A549 (cell line): ENCODE results near the gene FAM120A. TPM values are rescaled to one million over a fixed set of nuclear protein-coding genes. Genes with fewer than 3 reads are reported as not detected.
A peak's percentile ranks its signal among the peaks of the same experiment; 100 is the strongest.

ENCODE experiments used
- ATAC-seq, 2 experiments: fragments of 200-7000 bp in 1 of 2; fragments of >200 bp in 1 of 2; cut with Nextera tagmentation in 1 of 2; cut with Tn5 transposase in 1 of 2; 3 replicates each; pipeline versions ENCODE4 v1.8.0 to v1.9.1; 2018 to 2020; ENCODE audit warnings: mild to moderate bottlenecking in 1 of 2, moderate library complexity in 1 of 2
- CTCF ChIA-PET: fragments of 300-600 bp; sonication (Branson Sonifier 250); formaldehyde crosslinking; extraction: SDS; loops from one replicate; lab custom pipeline; 2021; ENCODE audit warnings: antibody characterized with exemption, inconsistent platforms; lab: Yijun Ruan, JAX
- POLR2A ChIA-PET: fragments of 350-600 bp; formaldehyde crosslinking; extraction: SDS; loops from one replicate; lab custom pipeline; 2021; ENCODE audit warnings: antibody characterized with exemption, inconsistent platforms; lab: Yijun Ruan, JAX
- DNase-seq, 2 experiments: peaks; one replicate each; pipeline versions ENCODE4 v3.0.0 to v3.0.0-alpha.2; 2011 to 2016; ENCODE audit warnings: low read depth in 1 of 2, low spot score in 1 of 2
- FAIRE-seq: peaks from 2 replicates; lab custom pipeline; 2011; peaks lifted over from hg19 to GRCh38; lab: Jason Lieb, UNC
- H3K27ac ChIP-seq, 2 experiments: fragments of >200 bp; sonication (Bioruptor Twin); formaldehyde crosslinking; 3 replicates each; pipeline ENCODE4 v1.5.1; 2016 to 2017
- H3K4me1 ChIP-seq: fragments of >200 bp; sonication (Bioruptor Twin); formaldehyde crosslinking; 3 replicates; pipeline ENCODE4 v1.6.1; 2016
- H3K4me2 ChIP-seq: fragments of >200 bp; sonication (Bioruptor Twin); formaldehyde crosslinking; 3 replicates; pipeline ENCODE4 v1.6.1; 2016
- H3K4me3 ChIP-seq: fragments of >200 bp; sonication (Bioruptor Twin); formaldehyde crosslinking; 3 replicates; pipeline ENCODE4 v1.5.1; 2016
- H3K9me3 ChIP-seq: fragments of >200 bp; sonication (Bioruptor Twin); formaldehyde crosslinking; 3 replicates; pipeline ENCODE4 v1.6.1; 2016
- E2F6 ChIP-seq: IDR thresholded peaks from 2 replicates; pipeline ENCODE4 v1.6.1; 2012; ENCODE audit warnings: low read depth, borderline replicate concordance
- ELK1 ChIP-seq: fragments of 150-350 bp; IDR thresholded peaks from 2 replicates; pipeline ENCODE4 v1.6.1; 2014; ENCODE audit warnings: low read depth, mild to moderate bottlenecking, low read length
- ESRRA ChIP-seq: fragments of 150-350 bp; IDR thresholded peaks from 2 replicates; pipeline ENCODE4 v1.6.1; 2014; ENCODE audit warnings: mild to moderate bottlenecking, low read length, borderline replicate concordance
- FOSL2 ChIP-seq, 2 experiments: fragments of 450-650 bp in 1 of 2; fragments of >200 bp in 1 of 2; sonication (Bioruptor Twin) in 1 of 2; formaldehyde crosslinking; IDR thresholded peaks; 2 replicates each; pipeline versions ENCODE4 v1.5.0 to v1.6.1; 2016 to 2020; ENCODE audit warnings: mild to moderate bottlenecking in 1 of 2, moderate library complexity in 1 of 2
- GATA3 ChIP-seq: IDR thresholded peaks from 2 replicates; pipeline ENCODE4 v1.6.1; 2012; ENCODE audit warnings: borderline replicate concordance
- HDAC2 ChIP-seq: fragments of 200-600 bp; sonication (generic); IDR thresholded peaks from 2 replicates; pipeline ENCODE4 v1.6.1; 2016
- HES2 ChIP-seq: fragments of >200 bp; sonication (Bioruptor Twin); formaldehyde crosslinking; IDR thresholded peaks from 2 replicates; pipeline ENCODE4 v1.6.1; 2016
- HEYL ChIP-seq: fragments of 250-450 bp; sonication (Bioruptor Pico); IDR thresholded peaks from 2 replicates; pipeline ENCODE4 v1.8.0; 2021; ENCODE audit warnings: mild to moderate bottlenecking, moderate library complexity
- HOXB13 ChIP-seq: fragments of 250-450 bp; sonication (Bioruptor Pico); IDR thresholded peaks from 2 replicates; pipeline ENCODE4 v1.5.0; 2020; ENCODE audit warnings: low read depth, mild to moderate bottlenecking, moderate library complexity
- KDM5A ChIP-seq: fragments of 200-600 bp; sonication (generic); IDR thresholded peaks from 2 replicates; pipeline ENCODE4 v1.6.1; 2016; ENCODE audit warnings: antibody characterized with exemption, mild to moderate bottlenecking
- MAFK ChIP-seq: fragments of 450-650 bp; IDR thresholded peaks from 2 replicates; pipeline ENCODE4 v1.6.1; 2014; ENCODE audit not compliant: partially characterized antibody
- NFE2L2 ChIP-seq: fragments of 150-350 bp; conservative IDR thresholded peaks from 2 replicates; pipeline ENCODE4 v1.6.1; 2014; ENCODE audit warnings: low read length
- NPAS2 ChIP-seq: fragments of 250-450 bp; sonication (Bioruptor Pico); IDR thresholded peaks from 2 replicates; pipeline ENCODE4 v1.8.0; 2022; ENCODE audit warnings: mild to moderate bottlenecking, moderate library complexity, borderline replicate concordance
- PHF8 ChIP-seq: fragments of 200-600 bp; sonication (generic); IDR thresholded peaks from 2 replicates; pipeline ENCODE4 v1.6.1; 2016; ENCODE audit warnings: low read depth, mild to moderate bottlenecking, antibody characterized with exemption, moderate library complexity, borderline replicate concordance
- POLR2AphosphoS2 ChIP-seq: conservative IDR thresholded peaks from 2 replicates; pipeline ENCODE4 v1.6.1; 2012; ENCODE audit warnings: low read length, improper control_type of control experiment, inconsistent platforms
- RCOR1 ChIP-seq: fragments of 150-350 bp; IDR thresholded peaks from 2 replicates; pipeline ENCODE4 v1.6.1; 2014; ENCODE audit warnings: antibody characterized with exemption, low read length, low read depth
- WGBS: methylation state at CpG from one replicate; pipeline ENCODE4 v1.1.6; 2017; ENCODE audit errors: missing lambda C conversion rate; 5-methylcytosine and 5-hydroxymethylcytosine counted together
- polyA plus RNA-seq, 4 experiments: library from polyadenylated mRNA; depleted of rRNA in 3 of 4; stranded (reverse); fragments of >200 nt; fragmentation: RNase III in 1 of 4; extraction: RNeasy Plus Mini Kit Qiagen cat#74134 plus additional on column Dnase treatment in 1 of 4; gene quantifications; 2 replicates in 3 of 4; 3 replicates in 1 of 4; pipeline ENCODE4 v1.2.3, GENCODE V29; 2011 to 2017

FAM120A gene
- polyA plus RNA-seq, 2 of the 4 experiments (the other 2 are of a cell fraction): 86.3 to 111 TPM

GRCh38 chr9:93549611-93550010 lies 98.1 kb downstream of the FAM120A start:
- Histone ChIP-seq H3K4me3 (no peak overlapping the region), H3K27ac (no peak overlapping the region), H3K4me1 (no peaks in the 10 kb centered on the region), H3K9me3 (no peaks in the 10 kb centered on the region), H3K4me2 (no peak overlapping the region)
- ChIA-PET POLR2A (no interaction called here), CTCF (interaction anchor here (1.1 kb wide), 1 partner anchor 15 kb away, joined by 3 read pairs; no protein-coding TSS in a partner anchor)
- 78% methylated on average over 5 of the region's 5 CpGs for WGBS
- no peak for TF ChIP-seq HES2
- TF ChIP-seq RCOR1: no peak
- no peak for TF ChIP-seq E2F6
- TF ChIP-seq HEYL: no peak
- no peak for TF ChIP-seq PHF8
- DNase-seq: no peak
- FAIRE-seq: no peak
- ATAC-seq: peak in 1 of 2 experiments; percentile 47; a peak in 1 of 6 replicates

- Histone ChIP-seq H3K4me1 (no peaks in the 10 kb centered on the region), H3K9me3 (no peaks in the 10 kb centered on the region), H3K4me2 (no peak overlapping the region), H3K27ac (no peak overlapping the region), H3K4me3 (no peak overlapping the region)
- TF ChIP-seq NPAS2 (CRISPR knock-in tag) (no peak), POLR2AphosphoS2 (no peak), HES2 (no peak), KDM5A (no peak), HEYL (no peak), ELK1 (no peak), PHF8 (no peak)
- ATAC-seq: no peak
- no peak for FAIRE-seq
- 91% methylated on average over 1 of the region's 1 CpG for WGBS
- POLR2A ChIA-PET: no interaction called here
- DNase-seq: no peak
- CTCF ChIA-PET: interaction anchor here (0.9 to 2.5 kb wide), 2 partner anchors 13 to 49 kb away, joined by 3 to 21 read pairs; no protein-coding TSS in a partner anchor
Measured at GRCh38 chr9:93552923-93553322, 101.4 kb downstream of the FAM120A start.

GRCh38 chr9:93555370-93555769 lies 103.9 kb downstream of the FAM120A start:
- POLR2A ChIA-PET: no interaction called here
- TF ChIP-seq GATA3: no peak
- no peak for TF ChIP-seq ESRRA
- TF ChIP-seq NFE2L2: no peak
- no peak for TF ChIP-seq HOXB13 (CRISPR knock-in tag)
- no peak for TF ChIP-seq ELK1
- no peak for TF ChIP-seq MAFK
- no peak for TF ChIP-seq HDAC2
- TF ChIP-seq FOSL2 (IDR thresholded peaks at IDR 0.05): no peak
- TF ChIP-seq FOSL2 (CRISPR knock-in tag; IDR thresholded peaks at IDR 0.05): no peak
- TF ChIP-seq, all 56 proteins: peak for 0
- Histone ChIP-seq H3K4me3 (no peak overlapping the region), H3K4me2 (no peak overlapping the region), H3K9me3 (no peaks in the 10 kb centered on the region), H3K4me1 (no peaks in the 10 kb centered on the region), H3K27ac (no peak overlapping the region)
- 91% methylated on average over 4 of the region's 4 CpGs for WGBS
- no peak for FAIRE-seq
- no peak for ATAC-seq
- DNase-seq: no peak
- CTCF ChIA-PET: interaction anchor here (1.3 to 3.9 kb wide), 2 partner anchors 9 to 11 kb away, joined by 4 to 26 read pairs; no protein-coding TSS in a partner anchor
